ENCODE data around the gene TMEM174.

TMEM174 gene

DNA sequence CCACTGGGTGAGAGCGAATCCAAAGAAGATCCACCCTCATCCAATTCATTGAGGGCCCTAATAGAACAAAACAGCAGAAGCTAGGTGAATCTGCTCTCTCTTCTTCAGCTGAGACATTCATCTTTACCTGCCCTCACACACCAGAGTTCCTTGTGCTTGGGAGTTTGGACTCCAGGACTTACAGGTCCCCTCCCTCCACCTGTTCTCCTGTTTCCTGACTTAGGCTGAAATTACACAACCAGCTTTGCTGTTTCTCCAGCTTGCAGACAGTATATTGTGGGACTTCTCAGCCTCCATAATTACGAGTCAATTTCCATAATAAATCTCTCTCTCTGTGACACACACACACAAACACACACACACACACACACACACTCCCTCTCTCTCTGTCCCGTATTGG, 33.5 kb upstream of the TMEM174 start:
- no peaks in the 10 kb centered on the region for H3K4me1 ChIP-seq (ENCODE audit: insufficient read depth, low read length, poor library complexity, severe bottlenecking)
- no peaks in the 10 kb centered on the region for H4K20me1 ChIP-seq (ENCODE audit: insufficient read depth, low read length, poor library complexity, severe bottlenecking)
- no peaks in the 10 kb centered on the region for H3K9me2 ChIP-seq (replicated peaks; ENCODE audit: low read depth, low read length)
- no peaks in the 10 kb centered on the region for H3K36me3 ChIP-seq (ENCODE audit: insufficient read depth, low read length)
- no peak overlapping the region for H3K4me3 ChIP-seq (ENCODE audit: low read length, poor library complexity, severe bottlenecking)
- no peak overlapping the region for H3K4me2 ChIP-seq (ENCODE audit: low read depth, low read length, poor library complexity, severe bottlenecking)
- no peaks in the 10 kb centered on the region for H3F3A ChIP-seq (ENCODE audit: low read depth)
- H3K27me3 ChIP-seq (ENCODE audit: insufficient read depth, low read length, poor library complexity, severe bottlenecking) = peaks cover 4% of the 10 kb centered on the region
- H3K9me3 ChIP-seq (ENCODE audit: insufficient read depth, low read depth, low read length) = no peaks in the 10 kb centered on the region
- no peak overlapping the region for H2AFZ ChIP-seq (ENCODE audit: low read length)
- no peaks in the 10 kb centered on the region for H3K79me2 ChIP-seq (ENCODE audit: insufficient read depth, low read length)
- no peak overlapping the region for H3K9ac ChIP-seq (ENCODE audit: low read depth, low read length, poor library complexity, severe bottlenecking)
- TF ChIP-seq, protein P1, sequence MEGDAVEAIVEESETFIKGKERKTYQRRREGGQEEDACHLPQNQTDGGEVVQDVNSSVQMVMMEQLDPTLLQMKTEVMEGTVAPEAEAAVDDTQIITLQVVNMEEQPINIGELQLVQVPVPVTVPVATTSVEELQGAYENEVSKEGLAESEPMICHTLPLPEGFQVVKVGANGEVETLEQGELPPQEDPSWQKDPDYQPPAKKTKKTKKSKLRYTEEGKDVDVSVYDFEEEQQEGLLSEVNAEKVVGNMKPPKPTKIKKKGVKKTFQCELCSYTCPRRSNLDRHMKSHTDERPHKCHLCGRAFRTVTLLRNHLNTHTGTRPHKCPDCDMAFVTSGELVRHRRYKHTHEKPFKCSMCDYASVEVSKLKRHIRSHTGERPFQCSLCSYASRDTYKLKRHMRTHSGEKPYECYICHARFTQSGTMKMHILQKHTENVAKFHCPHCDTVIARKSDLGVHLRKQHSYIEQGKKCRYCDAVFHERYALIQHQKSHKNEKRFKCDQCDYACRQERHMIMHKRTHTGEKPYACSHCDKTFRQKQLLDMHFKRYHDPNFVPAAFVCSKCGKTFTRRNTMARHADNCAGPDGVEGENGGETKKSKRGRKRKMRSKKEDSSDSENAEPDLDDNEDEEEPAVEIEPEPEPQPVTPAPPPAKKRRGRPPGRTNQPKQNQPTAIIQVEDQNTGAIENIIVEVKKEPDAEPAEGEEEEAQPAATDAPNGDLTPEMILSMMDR (conservative IDR thresholded peaks at IDR 0.05; ENCODE audit: low read length) = no peak
- TF ChIP-seq EZH2phosphoT487 (IDR thresholded peaks at IDR 0.05; ENCODE audit: borderline replicate concordance) = no peak

DNA sequence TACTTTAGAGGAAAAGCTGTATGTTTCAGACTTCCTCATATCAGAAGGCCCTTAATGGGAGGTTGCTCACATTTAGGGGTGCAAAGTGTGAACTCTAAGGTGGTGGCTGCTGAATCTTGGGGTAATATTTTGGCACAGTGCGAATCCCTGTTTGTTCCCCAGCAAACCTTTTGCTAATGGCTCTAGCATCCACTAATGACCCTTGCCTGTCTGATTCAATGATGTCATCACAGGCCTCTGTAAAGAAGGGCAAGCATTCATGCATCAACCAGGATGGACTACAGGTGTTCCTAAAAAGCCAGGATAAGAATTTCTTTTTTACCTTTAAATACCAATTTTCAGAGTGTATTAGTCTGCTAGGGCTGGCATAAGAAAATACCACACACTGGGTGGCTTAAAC, 32.2 kb upstream of the TMEM174 start:
- Histone ChIP-seq H2AFZ (ENCODE audit: low read length) (no peak overlapping the region), H3K79me2 (ENCODE audit: insufficient read depth, low read length) (no peaks in the 10 kb centered on the region), H3K9me3 (ENCODE audit: insufficient read depth, low read depth, low read length) (no peaks in the 10 kb centered on the region), H3K27me3 (ENCODE audit: insufficient read depth, low read length, poor library complexity, severe bottlenecking) (peaks cover 11% of the 10 kb centered on the region), H3K36me3 (ENCODE audit: insufficient read depth, low read length) (no peaks in the 10 kb centered on the region), H3F3A (ENCODE audit: low read depth) (no peaks in the 10 kb centered on the region), H3K9ac (ENCODE audit: low read depth, low read length, poor library complexity, severe bottlenecking) (no peak overlapping the region), H3K9me2 (replicated peaks; ENCODE audit: low read depth, low read length) (no peaks in the 10 kb centered on the region), H3K4me3 (ENCODE audit: low read length, poor library complexity, severe bottlenecking) (no peak overlapping the region), H3K4me1 (ENCODE audit: insufficient read depth, low read length, poor library complexity, severe bottlenecking) (no peaks in the 10 kb centered on the region), H4K20me1 (ENCODE audit: insufficient read depth, low read length, poor library complexity, severe bottlenecking) (no peaks in the 10 kb centered on the region), H3K4me2 (ENCODE audit: low read depth, low read length, poor library complexity, severe bottlenecking) (no peak overlapping the region)
- TF ChIP-seq EZH2phosphoT487 (IDR thresholded peaks at IDR 0.05; ENCODE audit: borderline replicate concordance) = no peak
- TF ChIP-seq, protein P1 (conservative IDR thresholded peaks at IDR 0.05; ENCODE audit: low read length) = no peak

DNA sequence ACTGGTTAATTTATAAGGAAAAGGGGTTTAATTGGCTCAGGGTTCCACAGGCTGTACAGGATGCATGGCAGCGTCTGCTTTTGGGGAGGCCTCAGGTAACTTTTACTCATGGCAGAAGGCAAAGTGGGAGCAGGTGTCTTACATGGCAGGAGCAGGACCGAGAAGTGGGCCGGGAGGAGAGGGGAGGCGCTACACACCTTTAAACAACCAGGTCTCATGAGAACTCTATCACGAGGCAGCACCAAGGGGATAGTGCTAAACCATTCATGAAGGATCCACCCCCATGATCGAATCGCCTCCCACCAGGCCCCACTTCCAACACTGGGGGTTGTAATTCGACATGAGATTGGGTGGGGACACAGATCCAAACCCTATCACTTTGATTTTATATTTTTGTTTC, 31.0 kb upstream of the TMEM174 start:
- Histone ChIP-seq H3K27me3 (ENCODE audit: insufficient read depth, low read length, poor library complexity, severe bottlenecking) (peaks cover 24% of the 10 kb centered on the region), H3K9ac (ENCODE audit: low read depth, low read length, poor library complexity, severe bottlenecking) (no peak overlapping the region), H3F3A (ENCODE audit: low read depth) (no peaks in the 10 kb centered on the region), H3K79me2 (ENCODE audit: insufficient read depth, low read length) (no peaks in the 10 kb centered on the region), H4K20me1 (ENCODE audit: insufficient read depth, low read length, poor library complexity, severe bottlenecking) (no peaks in the 10 kb centered on the region), H3K36me3 (ENCODE audit: insufficient read depth, low read length) (no peaks in the 10 kb centered on the region), H3K4me1 (ENCODE audit: insufficient read depth, low read length, poor library complexity, severe bottlenecking) (no peaks in the 10 kb centered on the region), H3K4me3 (ENCODE audit: low read length, poor library complexity, severe bottlenecking) (no peak overlapping the region), H2AFZ (ENCODE audit: low read length) (no peak overlapping the region), H3K9me3 (ENCODE audit: insufficient read depth, low read depth, low read length) (no peaks in the 10 kb centered on the region), H3K4me2 (ENCODE audit: low read depth, low read length, poor library complexity, severe bottlenecking) (no peak overlapping the region), H3K9me2 (replicated peaks; ENCODE audit: low read depth, low read length) (no peaks in the 10 kb centered on the region)
- TF ChIP-seq, protein P1 (conservative IDR thresholded peaks at IDR 0.05; ENCODE audit: low read length) = no peak
- TF ChIP-seq EZH2phosphoT487 (IDR thresholded peaks at IDR 0.05; ENCODE audit: borderline replicate concordance) = no peak
